NCI-H1694 (cell line): Measurements from ENCODE around the gene TCEANC.
"Not testable (repeated sequence)": the region's sequence is repeated elsewhere in the genome, so short reads cannot be mapped to it uniquely, and the experiment has no call there.

ENCODE experiments used
- DNase-seq: peaks from one replicate; lab custom pipeline; 2025; lab: John Stamatoyannopoulos, UW

TCEANC gene

GRCh38 chrX:13655674-13656073 is 2.7 kb downstream of the TCEANC start:
- DNase-seq: no peak

- DNase-seq: no peak
These were observed 5.7 kb downstream of the TCEANC start for GRCh38 chrX:13658602-13659001.

- no peak for DNase-seq
These were observed 6.1 kb downstream of the TCEANC start for GRCh38 chrX:13659063-13659462.

- DNase-seq: no peak
These were observed 8.9 kb downstream of the TCEANC start for GRCh38 chrX:13661735-13662288.

GRCh38 chrX:13662355-13662791 is 9.4 kb downstream of the TCEANC start:
- DNase-seq: no peak

- no peak for DNase-seq
These were observed 11.1 kb downstream of the TCEANC start for GRCh38 chrX:13664020-13664419.

- no peak for DNase-seq
These were observed 13.9 kb downstream of the TCEANC start for GRCh38 chrX:13666836-13667235.

GRCh38 chrX:13667919-13668318 is 15.0 kb downstream of the TCEANC start:
- no peak for DNase-seq

GRCh38 chrX:13669246-13669737 is 16.4 kb downstream of the TCEANC start:
- DNase-seq: no peak

GRCh38 chrX:13669755-13670154 is 16.8 kb downstream of the TCEANC start:
- DNase-seq: not testable (repeated sequence)

- no peak for DNase-seq
These were observed 17.3 kb downstream of the TCEANC start for GRCh38 chrX:13670197-13670596.

GRCh38 chrX:13673016-13673415 is 20.1 kb downstream of the TCEANC start:
- no peak for DNase-seq

GRCh38 chrX:13676885-13677284 is 23.9 kb downstream of the TCEANC start:
- DNase-seq: no peak

GRCh38 chrX:13679700-13680099 is 26.8 kb downstream of the TCEANC start:
- DNase-seq: not testable (repeated sequence)

GRCh38 chrX:13681595-13681994 is 28.7 kb downstream of the TCEANC start:
- no peak for DNase-seq

- DNase-seq: no peak
These were observed 31.4 kb downstream of the TCEANC start for GRCh38 chrX:13684361-13684760.

GRCh38 chrX:13685126-13685763 is 32.3 kb downstream of the TCEANC start:
- DNase-seq: no peak

- no peak for DNase-seq
These were observed 34.3 kb downstream of the TCEANC start for GRCh38 chrX:13687203-13687602.

- no peak for DNase-seq
These were observed 35.5 kb downstream of the TCEANC start for GRCh38 chrX:13688384-13688957.

- DNase-seq: no peak
These were observed 36.2 kb downstream of the TCEANC start, which contains the start of gene RAB9A for GRCh38 chrX:13688958-13689740. TSS of gene RAB9A (plus strand) at chrX:13689128. CDS start at chrX:13708747, 19,619 bp downstream.

- DNase-seq: no peak
These were observed 36.8 kb downstream of the TCEANC start for GRCh38 chrX:13689741-13690211.

- no peak for DNase-seq
These were observed 37.9 kb downstream of the TCEANC start for GRCh38 chrX:13690836-13691235.
